ENCODE data around the gene USP12. TPM values are rescaled to one million over a fixed set of nuclear protein-coding genes. Genes with fewer than 3 reads are reported as not detected.

Gene USP12
- total RNA-seq, 2 donors from 2014 or later, result 22.6 to 40.5 TPM

- Histone ChIP-seq H3K27me3 (replicated peaks; ENCODE audit: insufficient read depth) (no peaks in the 10 kb centered on the region), H3K9me3 (no peaks in the 10 kb centered on the region), H3K27ac (no peak overlapping the region), H3K36me3 (peaks cover 4% of the 10 kb centered on the region), H3K4me1 (ENCODE audit: control insufficient read depth in 1 of 2, low read depth in 2 of 2) (no peaks in the 10 kb centered on the region), H3K4me3 (no peak overlapping the region)
- no peak for DNase-seq (ENCODE audit: low spot score)
- no peak for ATAC-seq (ENCODE audit: insufficient number of reproducible peaks, low FRiP score, low read depth)
- TF ChIP-seq CTCF (IDR thresholded peaks at IDR 0.05), result no peak
Observed at GRCh38 chr13:27086599-27087265, 84.9 kb downstream of the USP12 start.

- peaks cover 5 to 9% of the 10 kb centered on the region in 2 donors for H3K4me1 ChIP-seq (ENCODE audit: control insufficient read depth in 1 of 2, low read depth in 2 of 2)
- H3K27ac ChIP-seq, result no peak overlapping the region
- DNase-seq (ENCODE audit: low spot score) (no peak), ATAC-seq (ENCODE audit: insufficient number of reproducible peaks, low FRiP score, low read depth) (no peak)
- TF ChIP-seq CTCF (IDR thresholded peaks at IDR 0.05), result no peak
- no peak overlapping the region for H3K4me3 ChIP-seq
- H3K9me3 ChIP-seq, result no peaks in the 10 kb centered on the region
- H3K27me3 ChIP-seq (replicated peaks; ENCODE audit: insufficient read depth), result no peaks in the 10 kb centered on the region
- peaks cover 4% of the 10 kb centered on the region for H3K36me3 ChIP-seq
Observed at GRCh38 chr13:27083183-27083582, 88.4 kb downstream of the USP12 start.

GRCh38 chr13:27081893-27082679, 89.5 kb downstream of the USP12 start:
- no peak for ATAC-seq (ENCODE audit: insufficient number of reproducible peaks, low FRiP score, low read depth)
- H3K36me3 ChIP-seq, result peaks cover 4% of the 10 kb centered on the region
- no peak overlapping the region for H3K27ac ChIP-seq
- DNase-seq (ENCODE audit: low spot score), result no peak
- no peak for TF ChIP-seq CTCF (IDR thresholded peaks at IDR 0.05)
- H3K4me1 ChIP-seq (ENCODE audit: control insufficient read depth in 1 of 2, low read depth in 2 of 2), result peaks cover 9 to 16% of the 10 kb centered on the region in 2 donors
- H3K27me3 ChIP-seq (replicated peaks; ENCODE audit: insufficient read depth), result no peaks in the 10 kb centered on the region
- H3K4me3 ChIP-seq, result no peak overlapping the region
- no peaks in the 10 kb centered on the region for H3K9me3 ChIP-seq

- no peak overlapping the region for H3K4me3 ChIP-seq
- no peak for TF ChIP-seq CTCF (IDR thresholded peaks at IDR 0.05)
- peaks cover 15 to 27% of the 10 kb centered on the region in 2 donors for H3K4me1 ChIP-seq (ENCODE audit: control insufficient read depth in 1 of 2, low read depth in 2 of 2)
- DNase-seq (ENCODE audit: low spot score) (no peak), ATAC-seq (ENCODE audit: insufficient number of reproducible peaks, low FRiP score, low read depth) (no peak)
- no peaks in the 10 kb centered on the region for H3K9me3 ChIP-seq
- H3K27ac ChIP-seq, result peak overlapping the region in 1 of 2 donors; percentile 38
- no peaks in the 10 kb centered on the region for H3K36me3 ChIP-seq
- no peaks in the 10 kb centered on the region for H3K27me3 ChIP-seq (replicated peaks; ENCODE audit: insufficient read depth)
Observed at GRCh38 chr13:27080018-27080948, 91.3 kb downstream of the USP12 start.
